Endothelial cell of umbilical vein (primary cell): ENCODE results near the gene ETV4. TPM values are rescaled to one million over a fixed set of nuclear protein-coding genes. Genes with fewer than 3 reads are reported as not detected.

Experiments
- BruUV-seq: library from RNA; stranded (reverse); fragments of 400-500 nt; replicated peaks from 2 replicates; lab custom pipeline; 2021; lab: Mats Ljungman, UMichigan
- CTCF ChIA-PET: fragments of 300-600, 350-600 bp; sonication (Branson Sonifier 250); formaldehyde crosslinking; loops from one replicate; lab custom pipeline; 2021; ENCODE audit warnings: antibody characterized with exemption, inconsistent platforms; lab: Charles Lee
- POLR2A ChIA-PET: fragments of 300-600, 350-600 bp; sonication (Branson Sonifier 250); formaldehyde crosslinking; loops from one replicate; lab custom pipeline; 2021; ENCODE audit warnings: antibody characterized with exemption, inconsistent platforms; lab: Charles Lee
- DNase-seq: peaks from one replicate; pipeline ENCODE4 v3.0.0-alpha.2; 2011; ENCODE audit warnings: low read depth, low spot score
- FAIRE-seq: peaks from 2 replicates; lab custom pipeline; 2011; peaks lifted over from hg19 to GRCh38; lab: Jason Lieb, UNC
- H2AFZ ChIP-seq: 2 replicates; pipeline ENCODE4 v1.6.0; 2012; ENCODE audit warnings: low read depth, low read length, control low read depth, inconsistent platforms
- H3K27ac ChIP-seq: 2 replicates; pipeline ENCODE4 v1.5.1; 2011; ENCODE audit warnings: low read depth, mild to moderate bottlenecking, control low read depth, low read length, moderate library complexity; ENCODE audit not compliant: insufficient read depth
- H3K27me3 ChIP-seq, 2 experiments: 2 replicates each; pipeline versions ENCODE4 v1.6.0 to v1.6.1; 2011; ENCODE audit warnings: low read length in 2 of 2, mixed read lengths in 1 of 2; ENCODE audit not compliant: control insufficient read depth in 2 of 2, insufficient read depth in 2 of 2
- H3K36me3 ChIP-seq, 2 experiments: 2 replicates in 1 of 2; 3 replicates in 1 of 2; pipeline ENCODE4 v1.5.1; 2011; ENCODE audit warnings: low read length in 2 of 2, mild to moderate bottlenecking in 1 of 2, moderate library complexity in 1 of 2; ENCODE audit not compliant: control insufficient read depth in 2 of 2, insufficient read depth in 2 of 2; ENCODE audit errors: extremely low read depth in 1 of 2
- H3K4me1 ChIP-seq: 3 replicates; pipeline ENCODE4 v1.5.1; 2011; ENCODE audit warnings: mild to moderate bottlenecking, low read length; ENCODE audit not compliant: control insufficient read depth, insufficient read depth; ENCODE audit errors: extremely low read depth
- H3K4me2 ChIP-seq: 2 replicates; pipeline ENCODE4 v1.6.1; 2011; ENCODE audit warnings: low read length, control low read depth, mixed read lengths; ENCODE audit not compliant: insufficient read depth
- H3K4me3 ChIP-seq, 3 experiments: fragments of 200-600 bp in 1 of 3; sonication (generic), shearing (Covaris generic) in 1 of 3; replicated peaks in 1 of 3; 2 replicates each; pipeline ENCODE4 v1.5.1; 2011 to 2016; ENCODE audit warnings: control low read depth in 3 of 3, low read length in 3 of 3, mild to moderate bottlenecking in 2 of 3, inconsistent platforms in 1 of 3, low read depth in 1 of 3, moderate library complexity in 1 of 3; ENCODE audit not compliant: insufficient read depth in 1 of 3
- H3K79me2 ChIP-seq: 2 replicates; pipeline ENCODE4 v1.6.0; 2012; ENCODE audit warnings: low read length, inconsistent platforms; ENCODE audit not compliant: control insufficient read depth, insufficient read depth
- H3K9ac ChIP-seq: replicated peaks from 2 replicates; pipeline ENCODE3; 2011; ENCODE audit warnings: low read length, control low read depth; ENCODE audit not compliant: insufficient read depth; ENCODE audit errors: extremely low read depth
- H3K9me1 ChIP-seq: replicated peaks from 3 replicates; pipeline ENCODE4 v1.6.0; 2011; ENCODE audit warnings: mild to moderate bottlenecking, low read length; ENCODE audit not compliant: control insufficient read depth, insufficient read depth; ENCODE audit errors: extremely low read depth
- H3K9me3 ChIP-seq: replicated peaks from 2 replicates; pipeline ENCODE4 v1.5.1; 2012; ENCODE audit warnings: low read length, inconsistent platforms; ENCODE audit not compliant: control insufficient read depth, insufficient read depth
- H4K20me1 ChIP-seq: replicated peaks from 2 replicates; pipeline ENCODE3; 2011; ENCODE audit warnings: mild to moderate bottlenecking, low read length; ENCODE audit not compliant: control insufficient read depth, insufficient read depth; ENCODE audit errors: extremely low read depth
- CTCF ChIP-seq, 2 donors: IDR thresholded peaks; 1 replicate in 1 of 2; 2 replicates in 1 of 2; pipeline ENCODE4 v1.5.1; 2011; ENCODE audit warnings: low read length in 2 of 2, mild to moderate bottlenecking in 2 of 2, moderate library complexity in 2 of 2, control low read depth in 1 of 2, inconsistent platforms in 1 of 2, low read depth in 1 of 2; ENCODE audit not compliant: insufficient read depth in 1 of 2; ENCODE audit errors: extremely low read depth in 1 of 2
- EZH2 ChIP-seq: IDR thresholded peaks from 2 replicates; pipeline ENCODE4 v1.6.1; 2012; ENCODE audit warnings: borderline replicate concordance, low read depth, mild to moderate bottlenecking, moderate library complexity, low read length, inconsistent platforms; ENCODE audit not compliant: severe bottlenecking
- FOS ChIP-seq: IDR thresholded peaks from 2 replicates; pipeline ENCODE4 v1.6.1; 2011; ENCODE audit warnings: mild to moderate bottlenecking, low read length, moderate library complexity, borderline replicate concordance; ENCODE audit not compliant: insufficient read depth
- GATA2 ChIP-seq: IDR thresholded peaks from 2 replicates; pipeline ENCODE4 v1.7.0; 2011; ENCODE audit warnings: low read depth, mild to moderate bottlenecking, moderate library complexity, mixed read lengths, low read length; ENCODE audit not compliant: insufficient read length, insufficient read depth
- JUN ChIP-seq: IDR thresholded peaks from 2 replicates; pipeline ENCODE4 v1.6.1; 2011; ENCODE audit warnings: borderline replicate concordance, low read depth; ENCODE audit not compliant: insufficient read length, insufficient read depth
- MYC ChIP-seq: IDR thresholded peaks from one replicate; pipeline ENCODE4 v1.6.1; 2011; ENCODE audit warnings: mild to moderate bottlenecking, low read depth, low read length
- POLR2A ChIP-seq: IDR thresholded peaks from 2 replicates; pipeline ENCODE4 v1.6.1; 2012; ENCODE audit warnings: low read depth, mild to moderate bottlenecking, control low read depth, low read length
- POLR2AphosphoS5 ChIP-seq: IDR thresholded peaks from 2 replicates; pipeline ENCODE4 v1.6.1; 2012; ENCODE audit warnings: low read depth, mild to moderate bottlenecking, control low read depth, low read length, moderate library complexity; ENCODE audit not compliant: insufficient read depth
- dilution Hi-C: fragments of 300-500 bp; cut with MboI; formaldehyde crosslinking; loops from one replicate; pipeline ENCODE4 v1.15.0; 2019; ENCODE audit warnings: low sequenced_read_pairs; ENCODE audit not compliant: extremely low pct_ligation_motif_present
- intact Hi-C: fragments of 100-400 bp; cut with micrococcal nuclease; formaldehyde crosslinking; loops from one replicate; pipeline ENCODE4 v1.10.0; 2022
- polyA plus RNA-seq, 4 experiments: library from polyadenylated mRNA; depleted of rRNA in 3 of 4; stranded (reverse) in 3 of 4; unstranded in 1 of 4; fragments of >200 nt; gene quantifications; 2 replicates each; pipeline versions ENCODE4 v1.2.1 to v1.2.3, GENCODE V29; 2011 to 2012; ENCODE audit warnings: missing spikeins in 1 of 4
- total RNA-seq: library from RNA; stranded (reverse); gene quantifications from 2 replicates; pipeline ENCODE4 v1.2.3, GENCODE V29; 2021
- TF ChIP-seq, protein P1 (sequence below): IDR thresholded peaks from 2 replicates; pipeline ENCODE4 v1.6.1; 2011; ENCODE audit not compliant: insufficient read depth, insufficient read length

Gene ETV4
- total and polyA plus RNA-seq, 2 donors (not counting 3 experiments of a cell fraction or from before 2014, with no cell fraction given) = 7.3 to 32.2 TPM

- H2AFZ ChIP-seq = peak overlapping the region; percentile 13
- peak overlapping the region; percentile 72 for H3K27ac ChIP-seq
- H3K27me3 ChIP-seq = no peaks in the 10 kb centered on the region
- ChIA-PET POLR2A (interaction anchor here (0.9 kb wide), 1 partner anchor 106 kb away, joined by 3 read pairs; no protein-coding TSS in a partner anchor), CTCF (interaction anchor here (0.6 to 10.1 kb wide), 10 partner anchors 9 to 182 kb away, joined by 3 to 595 read pairs (median 5); partner anchors contain the start of gene DHX8)
- BruUV-seq = TSS peak; percentile 73
- no peak for TF ChIP-seq POLR2AphosphoS5
- TF ChIP-seq MYC = no peak
- no peak for TF ChIP-seq GATA2
- TF ChIP-seq JUN = no peak
- no peak for TF ChIP-seq POLR2A
- no peak for TF ChIP-seq EZH2
- no peak for TF ChIP-seq FOS
- no peak for TF ChIP-seq CTCF (IDR thresholded peaks at IDR 0.05; ENCODE audit: extremely low read depth in 1 of 2, insufficient read depth in 1 of 2, low read depth in 1 of 2, low read length in 2 of 2)
- TF ChIP-seq, protein P1, sequence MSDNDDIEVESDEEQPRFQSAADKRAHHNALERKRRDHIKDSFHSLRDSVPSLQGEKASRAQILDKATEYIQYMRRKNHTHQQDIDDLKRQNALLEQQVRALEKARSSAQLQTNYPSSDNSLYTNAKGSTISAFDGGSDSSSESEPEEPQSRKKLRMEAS = no peak
- H3K4me3 ChIP-seq = no peak overlapping the region
- H3K9me3 ChIP-seq = no peaks in the 10 kb centered on the region
- H4K20me1 ChIP-seq = no peaks in the 10 kb centered on the region
- H3K9ac ChIP-seq = peak overlapping the region; percentile 32
- intact Hi-C loops = loop anchor here (1.0 kb wide), 1 partner anchor 14 kb away; no protein-coding TSS in a partner anchor
- H3K36me3 ChIP-seq = no peaks in the 10 kb centered on the region
- peaks cover 19% of the 10 kb centered on the region for H3K4me1 ChIP-seq
- no peak for FAIRE-seq
- H3K4me2 ChIP-seq = no peak overlapping the region
- dilution Hi-C loops = no loop called here
- H3K79me2 ChIP-seq = no peaks in the 10 kb centered on the region
- H3K9me1 ChIP-seq = no peaks in the 10 kb centered on the region
- DNase-seq = no peak
Observed at GRCh38 chr17:43578404-43578698, 32.2 kb upstream of the ETV4 start.
